ENCODE results near the gene RPLP1. TPM values are rescaled to one million over a fixed set of nuclear protein-coding genes. Genes with fewer than 3 reads are reported as not detected.
A peak's percentile ranks its signal among the peaks of the same experiment; 100 is the strongest.

Gene RPLP1
- total and polyA plus RNA-seq, 12 donors: 1,068 to 2,100 (median 1,266) TPM

DNA sequence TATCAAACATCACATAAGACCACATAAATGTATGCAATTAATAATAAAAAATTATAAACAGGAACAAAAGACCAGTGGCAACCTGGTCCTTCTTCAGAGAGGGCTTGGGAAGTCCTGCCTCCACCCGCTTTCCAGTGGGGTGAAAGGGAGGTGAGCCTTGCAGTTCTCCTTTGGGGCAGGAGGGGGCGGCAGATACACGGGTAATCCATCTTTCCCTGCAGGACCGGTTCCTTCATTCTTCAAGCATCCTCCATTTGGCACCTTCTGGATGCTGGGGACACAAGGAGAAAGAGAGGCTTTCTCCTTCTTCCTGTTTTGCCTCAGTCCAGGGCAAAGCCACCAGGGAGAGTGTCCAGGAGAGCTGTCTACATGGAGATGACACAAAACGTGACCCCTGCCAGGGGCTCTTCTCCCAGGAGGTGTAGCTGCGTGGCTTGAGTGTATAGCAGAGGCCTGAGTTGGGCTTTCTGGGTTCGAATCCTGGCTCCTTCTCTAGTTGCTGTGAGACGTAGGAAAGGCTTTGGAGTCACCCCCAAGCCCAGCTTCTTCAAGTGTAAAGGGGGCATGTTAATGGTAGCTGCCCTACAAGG, 23.2 kb downstream of the RPLP1 start:
- peaks cover 0 to 3% (median 0%) of the 10 kb centered on the region in 9 donors for H3K4me1 ChIP-seq
- no peaks in the 10 kb centered on the region for H3K36me3 ChIP-seq
- intact Hi-C loops (cut with DNase I): loop anchor here in 8 of 10 donors (1.0 to 10.0 kb wide), 10 partner anchors 176 to 1013 kb away; partner anchors contain the start of gene TLE3 (in 1 of the 8)
- 31 to 44% methylated on average over 8 of the region's 8 CpGs for WGBS, 2 donors
- TF ChIP-seq, protein P1, sequence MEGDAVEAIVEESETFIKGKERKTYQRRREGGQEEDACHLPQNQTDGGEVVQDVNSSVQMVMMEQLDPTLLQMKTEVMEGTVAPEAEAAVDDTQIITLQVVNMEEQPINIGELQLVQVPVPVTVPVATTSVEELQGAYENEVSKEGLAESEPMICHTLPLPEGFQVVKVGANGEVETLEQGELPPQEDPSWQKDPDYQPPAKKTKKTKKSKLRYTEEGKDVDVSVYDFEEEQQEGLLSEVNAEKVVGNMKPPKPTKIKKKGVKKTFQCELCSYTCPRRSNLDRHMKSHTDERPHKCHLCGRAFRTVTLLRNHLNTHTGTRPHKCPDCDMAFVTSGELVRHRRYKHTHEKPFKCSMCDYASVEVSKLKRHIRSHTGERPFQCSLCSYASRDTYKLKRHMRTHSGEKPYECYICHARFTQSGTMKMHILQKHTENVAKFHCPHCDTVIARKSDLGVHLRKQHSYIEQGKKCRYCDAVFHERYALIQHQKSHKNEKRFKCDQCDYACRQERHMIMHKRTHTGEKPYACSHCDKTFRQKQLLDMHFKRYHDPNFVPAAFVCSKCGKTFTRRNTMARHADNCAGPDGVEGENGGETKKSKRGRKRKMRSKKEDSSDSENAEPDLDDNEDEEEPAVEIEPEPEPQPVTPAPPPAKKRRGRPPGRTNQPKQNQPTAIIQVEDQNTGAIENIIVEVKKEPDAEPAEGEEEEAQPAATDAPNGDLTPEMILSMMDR (IDR thresholded peaks at IDR 0.05): peak; percentile 82 to 97 (median 94)
- H3K27me3 ChIP-seq: peaks cover 0 to 8% (median 0%) of the 10 kb centered on the region in 7 donors
- DNase-seq (peak; percentile 73 to 81), ATAC-seq (peak; percentile 65 to 89 (median 80))
- no peak overlapping the region for H3K27ac ChIP-seq
- peaks cover 0 to 10% (median 5%) of the 10 kb centered on the region in 11 donors for H3K9me3 ChIP-seq
- H3K4me3 ChIP-seq: no peak overlapping the region

DNA sequence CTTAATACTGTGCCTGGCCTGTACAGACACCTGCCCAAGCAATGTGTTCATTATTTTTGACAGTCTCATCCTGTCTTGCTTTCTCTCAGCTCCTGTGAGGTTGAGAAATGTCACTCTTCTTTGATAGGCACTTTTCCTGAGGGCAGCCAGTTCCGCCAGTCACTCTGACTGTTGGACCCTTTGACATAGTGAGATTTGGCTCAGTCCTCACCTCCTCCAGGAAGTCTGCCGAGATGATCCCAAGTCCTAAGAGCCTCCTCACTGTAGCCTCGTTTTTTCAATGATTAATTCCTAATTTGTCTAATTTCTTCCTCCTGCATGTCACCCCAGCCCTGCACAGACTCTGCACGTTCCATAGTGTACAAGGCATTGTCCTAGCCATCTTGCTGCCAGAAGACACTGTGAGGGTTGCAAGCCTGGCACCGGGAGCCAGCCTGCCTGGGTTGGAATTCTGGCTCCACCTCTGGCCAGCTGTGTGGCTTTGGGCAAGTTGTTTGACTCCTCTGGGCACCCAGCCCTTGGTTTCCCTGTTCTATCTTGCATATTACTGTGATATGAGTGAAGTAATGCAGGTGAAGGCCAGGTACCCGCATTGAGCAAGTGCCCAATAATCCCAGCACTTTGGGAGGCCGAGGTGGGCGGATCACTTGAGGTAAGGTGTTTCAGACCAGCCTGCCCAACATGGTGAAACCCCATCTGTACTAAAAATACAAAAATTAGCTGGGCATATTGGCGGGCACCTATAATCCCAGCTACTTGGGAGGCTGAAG, 24.3 kb downstream of the RPLP1 start:
- ATAC-seq (no peak), DNase-seq (no peak)
- peaks cover 0 to 10% (median 5%) of the 10 kb centered on the region in 11 donors for H3K9me3 ChIP-seq
- peaks cover 0 to 3% (median 0%) of the 10 kb centered on the region in 9 donors for H3K4me1 ChIP-seq
- TF ChIP-seq, protein P1 (IDR thresholded peaks at IDR 0.05): no peak
- intact Hi-C loops (cut with DNase I): loop anchor here in 8 of 10 donors (2.0 to 10.0 kb wide), 8 partner anchors 175 to 1012 kb away; partner anchors contain the start of gene TLE3 (in 1 of the 8)
- no peaks in the 10 kb centered on the region for H3K36me3 ChIP-seq
- no peak overlapping the region for H3K4me3 ChIP-seq
- peaks cover 0 to 8% (median 0%) of the 10 kb centered on the region in 7 donors for H3K27me3 ChIP-seq
- 83 to 86% methylated on average over 9 of the region's 9 CpGs for WGBS, 2 donors
- H3K27ac ChIP-seq: no peak overlapping the region

DNA sequence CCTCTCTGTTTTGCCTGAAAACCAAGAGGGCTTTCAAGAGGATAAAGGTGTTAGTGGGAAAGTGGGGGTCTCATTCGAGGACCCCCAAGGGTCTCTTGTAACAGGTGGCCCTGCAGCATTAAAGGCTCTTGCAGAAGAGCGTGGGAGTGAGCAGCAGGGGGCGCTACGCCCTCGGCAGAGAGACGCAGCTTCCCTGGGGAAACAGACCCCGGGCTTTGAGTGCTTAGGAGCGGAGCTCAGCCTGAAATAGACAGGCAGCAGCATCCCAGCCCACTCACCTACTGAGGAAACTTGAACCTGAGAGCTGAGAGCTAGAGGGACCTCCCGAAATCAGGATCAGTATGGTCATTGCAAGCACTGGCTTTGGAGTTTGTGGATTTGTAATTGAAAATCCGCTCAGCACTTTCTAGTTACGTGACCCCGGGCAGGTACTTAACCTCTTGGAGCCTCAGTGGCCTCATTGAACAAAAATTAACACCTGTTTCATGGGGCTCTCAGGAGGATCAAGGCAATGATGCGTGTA, 25.7 kb downstream of the RPLP1 start:
- ATAC-seq: peak in 6 of 8 donors; percentile 50 to 66 (median 59)

More for the DNA sequence above, 25.7 kb downstream of the RPLP1 start:
- Histone ChIP-seq H3K27me3 (peaks cover 0 to 8% (median 0%) of the 10 kb centered on the region in 7 donors), H3K4me1 (peaks cover 0 to 3% (median 0%) of the 10 kb centered on the region in 9 donors), H3K27ac (no peak overlapping the region), H3K9me3 (peaks cover 0 to 10% (median 5%) of the 10 kb centered on the region in 11 donors), H3K36me3 (no peaks in the 10 kb centered on the region), H3K4me3 (no peak overlapping the region)
- TF ChIP-seq, protein P1 (IDR thresholded peaks at IDR 0.05): peak; percentile 53 to 91 (median 83)
- peak; percentile 21 to 57 for DNase-seq
- intact Hi-C loops (cut with DNase I): loop anchor here in 8 of 10 donors (2.0 to 10.0 kb wide), 8 partner anchors 174 to 1010 kb away; partner anchors contain the start of gene TLE3 (in 1 of the 8)
- 33 to 35% methylated on average over 13 of the region's 13 CpGs for WGBS, 2 donors

All from heart right ventricle (tissue), 16 donors.